Activated CD4-positive, alpha-beta T cell treated with anti-CD3 and anti-CD28 coated beads, Interleukin-2, Interleukin-4, amounts not matched to agents 100 ng/mL and 50 ng/mL, durations not matched to agents 16 hours and 8 hours (primary cell): Measurements from ENCODE around the gene PPP1R11.
"Not testable (repeated sequence)": the region's sequence is repeated elsewhere in the genome, so short reads cannot be mapped to it uniquely, and the experiment has no call there.

Experiments used
- DNase-seq: peaks from one replicate; pipeline ENCODE4 v3.0.0-alpha.2; 2020; ENCODE audit warnings: low spot score

PPP1R11 gene

GRCh38 chr6:30066577-30067459, at the start of gene PPP1R11:
Gene PPP1R11, plus strand, starts transcription at chr6:30067198. Its CDS starts 213 bp downstream, at chr6:30067411.
- peak; percentile 99 for DNase-seq

- DNase-seq, result no peak
These were observed 47.2 kb upstream of the PPP1R11 start for GRCh38 chr6:30019819-30020218.

- no peak for DNase-seq
These were observed 46.4 kb upstream of the PPP1R11 start for GRCh38 chr6:30020626-30021025.

- no peak for DNase-seq
These were observed 44.8 kb upstream of the PPP1R11 start for GRCh38 chr6:30022189-30022588.

GRCh38 chr6:30022712-30023111, 44.3 kb upstream of the PPP1R11 start:
- not testable (repeated sequence) for DNase-seq

GRCh38 chr6:30025186-30025585, 41.8 kb upstream of the PPP1R11 start:
- DNase-seq, result no peak

GRCh38 chr6:30029588-30029987, 37.4 kb upstream of the PPP1R11 start:
- DNase-seq, result no peak

GRCh38 chr6:30031381-30031780, 35.6 kb upstream of the PPP1R11 start:
- no peak for DNase-seq

- not testable (repeated sequence) for DNase-seq
These were observed 33.6 kb upstream of the PPP1R11 start for GRCh38 chr6:30033440-30033839.

- no peak for DNase-seq
These were observed 31.2 kb upstream of the PPP1R11 start for GRCh38 chr6:30035784-30036183.

GRCh38 chr6:30037182-30037788, 29.7 kb upstream of the PPP1R11 start:
- DNase-seq, result peak; percentile 3

- no peak for DNase-seq
These were observed 25.8 kb upstream of the PPP1R11 start for GRCh38 chr6:30041221-30041620.

- no peak for DNase-seq
These were observed 25.2 kb upstream of the PPP1R11 start for GRCh38 chr6:30041821-30042220.

GRCh38 chr6:30042476-30042875, 24.5 kb upstream of the PPP1R11 start:
- DNase-seq, result no peak

- DNase-seq, result no peak
These were observed 24.1 kb upstream of the PPP1R11 start for GRCh38 chr6:30042914-30043313.

GRCh38 chr6:30043744-30044143, 23.3 kb upstream of the PPP1R11 start:
- no peak for DNase-seq

GRCh38 chr6:30044630-30045029, 22.4 kb upstream of the PPP1R11 start:
- no peak for DNase-seq

GRCh38 chr6:30047220-30047619, 19.8 kb upstream of the PPP1R11 start:
- DNase-seq, result no peak

GRCh38 chr6:30053682-30054081, 13.3 kb upstream of the PPP1R11 start:
- DNase-seq, result no peak

- DNase-seq, result no peak
These were observed 11.5 kb upstream of the PPP1R11 start for GRCh38 chr6:30055513-30055912.

- DNase-seq, result no peak
These were observed 6.3 kb upstream of the PPP1R11 start for GRCh38 chr6:30060606-30061091.

- DNase-seq, result peak; percentile 94
These were observed 5.7 kb upstream of the PPP1R11 start, which contains the start of gene POLR1H for GRCh38 chr6:30061092-30061857. Gene POLR1H, plus strand, starts transcription at chr6:30061265. Its CDS starts 260 bp downstream, at chr6:30061525.
